PFSK-1 (cell line): Measurements from ENCODE around the gene ACOT9.

Experiments used
- FOXP2 ChIP-seq: optimal IDR thresholded peaks from 2 replicates; pipeline ENCODE3; 2011; ENCODE audit warnings: borderline replicate concordance, control low read depth, inconsistent platforms; ENCODE audit not compliant: insufficient read depth; ENCODE audit errors: extremely low read length, extremely low read depth
- POLR2AphosphoS5 ChIP-seq: IDR thresholded peaks from 2 replicates; pipeline ENCODE4 v1.6.1; 2012; ENCODE audit warnings: low read depth, mild to moderate bottlenecking, control low read depth, low read length, moderate library complexity
- REST ChIP-seq, 2 experiments: IDR thresholded peaks; 2 replicates each; pipeline versions ENCODE4 v1.6.1 to v1.8.0; 2011 to 2012; ENCODE audit warnings: low read depth in 2 of 2, low read length in 2 of 2, control low read depth in 1 of 2, inconsistent platforms in 1 of 2, mild to moderate bottlenecking in 1 of 2, moderate library complexity in 1 of 2; ENCODE audit not compliant: insufficient read depth in 1 of 2
- SIN3A ChIP-seq: IDR thresholded peaks from 2 replicates; pipeline ENCODE4 v1.6.1; 2012; ENCODE audit warnings: mild to moderate bottlenecking, low read length, moderate library complexity, borderline replicate concordance; ENCODE audit not compliant: insufficient read depth
- TAF1 ChIP-seq: IDR thresholded peaks from 2 replicates; pipeline ENCODE4 v1.6.1; 2012; ENCODE audit warnings: low read length, control low read depth, borderline replicate concordance; ENCODE audit not compliant: insufficient read depth

The ACOT9 gene

DNA sequence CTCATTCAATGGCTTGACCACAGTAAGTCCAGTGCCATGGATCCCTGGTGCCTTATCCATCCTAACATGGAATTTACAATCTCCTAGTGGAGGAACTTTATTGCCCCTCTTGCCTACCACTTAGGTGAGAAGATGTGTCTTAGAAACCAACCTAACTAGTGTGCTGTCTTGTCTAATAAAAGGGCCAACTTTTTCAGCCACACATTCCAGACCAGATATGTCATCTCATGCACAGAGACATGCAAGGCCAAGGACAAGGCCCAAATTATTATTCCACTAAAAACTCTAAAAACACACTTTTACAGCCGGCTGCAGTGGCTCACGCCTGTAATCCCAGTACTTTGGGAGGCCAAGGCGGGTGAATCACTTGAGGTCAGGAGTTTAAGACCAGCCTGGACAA is 86.4 kb downstream of the ACOT9 start:
- no peak for TF ChIP-seq POLR2AphosphoS5
- TF ChIP-seq SIN3A, result no peak
- TF ChIP-seq FOXP2, result no peak

DNA sequence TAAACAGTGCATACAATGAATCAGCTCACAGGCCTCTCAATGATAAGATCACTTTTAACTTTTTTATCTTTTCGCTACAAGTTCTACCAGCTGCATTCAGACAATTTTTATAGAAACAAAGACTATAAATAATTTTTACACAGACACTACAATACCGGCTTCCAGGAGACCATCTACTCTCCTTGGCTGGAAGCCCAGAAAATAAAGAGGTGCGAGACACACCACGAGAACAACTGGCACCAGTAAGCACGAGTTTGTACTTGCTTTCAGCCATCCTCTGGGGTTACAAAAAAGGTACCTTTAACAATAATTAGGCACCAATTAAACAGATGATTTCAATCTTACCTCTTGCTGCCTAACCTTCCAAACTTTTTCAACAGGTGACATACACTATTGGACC is 87.0 kb downstream of the ACOT9 start:
- TF ChIP-seq TAF1 (no peak), FOXP2 (no peak), REST (IDR thresholded peaks at IDR 0.05; ENCODE audit: insufficient read depth in 1 of 2, low read depth in 2 of 2, low read length in 2 of 2) (no peak), POLR2AphosphoS5 (no peak), SIN3A (no peak)
